Gastroesophageal sphincter (tissue), 4 donors: ENCODE data around the gene STK25. TPM values are rescaled to one million over a fixed set of nuclear protein-coding genes. Genes with fewer than 3 reads are reported as not detected.

ENCODE experiments used
- ATAC-seq: fragments of 150-250 bp; one replicate; pipeline ENCODE4 v1.9.1; 2016; ENCODE audit warnings: mild to moderate bottlenecking, moderate library complexity
- H3K27ac ChIP-seq, 4 donors: fragments of 200-600 bp; sonication (generic) in 3 of 4; 1 replicate in 3 of 4; 2 replicates in 1 of 4; pipeline ENCODE4 v1.5.1; 2016 to 2019
- H3K27me3 ChIP-seq: fragments of 200-600 bp; sonication (generic); one replicate; pipeline ENCODE4 v1.5.1; 2019
- H3K36me3 ChIP-seq, 2 donors: fragments of 200-600 bp; sonication (generic); one replicate each; pipeline ENCODE4 v1.5.1; 2019; ENCODE audit warnings: control low read depth in 1 of 2
- H3K4me1 ChIP-seq, 3 donors: fragments of 200-600 bp; sonication (generic); 1 replicate in 2 of 3; 2 replicates in 1 of 3; pipeline ENCODE4 v1.5.1; 2016 to 2019; ENCODE audit warnings: control low read depth in 2 of 3
- H3K4me3 ChIP-seq, 2 donors: fragments of 200-600 bp; sonication (generic); one replicate each; pipeline ENCODE4 v1.5.1; 2019; ENCODE audit warnings: mild to moderate bottlenecking in 1 of 2, moderate library complexity in 1 of 2
- H3K9me3 ChIP-seq, 3 donors: fragments of 200-600 bp; sonication (generic); one replicate each; pipeline ENCODE4 v1.5.1; 2017 to 2019; ENCODE audit warnings: control low read depth in 2 of 3
- EP300 ChIP-seq: sonication (generic); formaldehyde crosslinking; IDR thresholded peaks from one replicate; pipeline ENCODE4 v1.6.1; 2017; ENCODE audit warnings: antibody characterized with exemption, mild to moderate bottlenecking
- POLR2A ChIP-seq, 2 donors: fragments of 450-650 bp; IDR thresholded peaks; one replicate each; pipeline ENCODE4 v1.6.1; 2017; ENCODE audit warnings: antibody characterized with exemption in 2 of 2, mild to moderate bottlenecking in 2 of 2, moderate library complexity in 1 of 2
- POLR2AphosphoS5 ChIP-seq: sonication (generic); formaldehyde crosslinking; IDR thresholded peaks from one replicate; pipeline ENCODE4 v1.6.1; 2017; ENCODE audit warnings: antibody characterized with exemption
- WGBS, 2 donors: methylation state at CpG; one replicate each; pipeline ENCODE4 v1.1.5; 2018; ENCODE audit warnings: low coverage in 1 of 2; 5-methylcytosine and 5-hydroxymethylcytosine counted together
- total RNA-seq, 4 donors: library from RNA; depleted of rRNA; stranded (reverse); fragments of >200 nt; gene quantifications; one replicate each; pipeline ENCODE4 v1.1.0, GENCODE V29; 2016
- TF ChIP-seq, protein P1 (sequence below), 4 experiments: fragments of 200-600 bp in 2 of 4; fragments of 450-650 bp in 2 of 4; sonication (generic) in 1 of 4; IDR thresholded peaks; one replicate each; pipeline ENCODE4 v1.5.1; 2017 to 2019; ENCODE audit warnings: antibody characterized with exemption in 4 of 4, mild to moderate bottlenecking in 2 of 4, moderate library complexity in 2 of 4

STK25 gene
- total RNA-seq, 4 donors from 2014 or later, result 125 to 234 (median 174) TPM

DNA sequence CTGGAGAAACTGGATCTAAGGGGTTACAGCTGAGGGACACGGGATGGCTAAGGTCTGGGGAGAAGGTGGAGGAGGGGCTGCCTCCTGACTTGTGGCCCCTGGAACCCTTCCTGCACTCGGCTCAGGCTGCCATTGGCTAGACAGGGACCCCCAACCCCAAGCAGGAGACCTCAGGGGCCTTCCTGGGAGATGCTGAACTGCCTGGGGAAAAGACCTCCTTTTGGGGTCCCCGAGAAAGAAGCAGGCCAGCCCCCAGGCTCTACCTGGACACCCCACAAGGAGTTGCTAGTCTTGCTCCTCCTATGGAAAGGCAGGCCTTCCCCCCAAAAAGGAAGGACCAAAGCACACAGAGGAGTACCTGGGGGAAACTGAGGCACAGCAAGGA, 40.1 kb upstream of the STK25 start:
- ATAC-seq, result no peak
- Histone ChIP-seq H3K4me3 (no peak overlapping the region), H3K4me1 (peaks cover 0 to 47% (median 8%) of the 10 kb centered on the region in 3 donors), H3K27ac (no peak overlapping the region), H3K27me3 (peaks cover 9% of the 10 kb centered on the region), H3K9me3 (no peaks in the 10 kb centered on the region), H3K36me3 (no peaks in the 10 kb centered on the region)
- WGBS, 2 donors, result no CpG with 5 or more reads among the region's 3 CpGs
- TF ChIP-seq POLR2A (IDR thresholded peaks at IDR 0.05) (no peak), POLR2AphosphoS5 (no peak), EP300 (no peak)
- TF ChIP-seq, protein P1, sequence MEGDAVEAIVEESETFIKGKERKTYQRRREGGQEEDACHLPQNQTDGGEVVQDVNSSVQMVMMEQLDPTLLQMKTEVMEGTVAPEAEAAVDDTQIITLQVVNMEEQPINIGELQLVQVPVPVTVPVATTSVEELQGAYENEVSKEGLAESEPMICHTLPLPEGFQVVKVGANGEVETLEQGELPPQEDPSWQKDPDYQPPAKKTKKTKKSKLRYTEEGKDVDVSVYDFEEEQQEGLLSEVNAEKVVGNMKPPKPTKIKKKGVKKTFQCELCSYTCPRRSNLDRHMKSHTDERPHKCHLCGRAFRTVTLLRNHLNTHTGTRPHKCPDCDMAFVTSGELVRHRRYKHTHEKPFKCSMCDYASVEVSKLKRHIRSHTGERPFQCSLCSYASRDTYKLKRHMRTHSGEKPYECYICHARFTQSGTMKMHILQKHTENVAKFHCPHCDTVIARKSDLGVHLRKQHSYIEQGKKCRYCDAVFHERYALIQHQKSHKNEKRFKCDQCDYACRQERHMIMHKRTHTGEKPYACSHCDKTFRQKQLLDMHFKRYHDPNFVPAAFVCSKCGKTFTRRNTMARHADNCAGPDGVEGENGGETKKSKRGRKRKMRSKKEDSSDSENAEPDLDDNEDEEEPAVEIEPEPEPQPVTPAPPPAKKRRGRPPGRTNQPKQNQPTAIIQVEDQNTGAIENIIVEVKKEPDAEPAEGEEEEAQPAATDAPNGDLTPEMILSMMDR (IDR thresholded peaks at IDR 0.05), result no peak

DNA sequence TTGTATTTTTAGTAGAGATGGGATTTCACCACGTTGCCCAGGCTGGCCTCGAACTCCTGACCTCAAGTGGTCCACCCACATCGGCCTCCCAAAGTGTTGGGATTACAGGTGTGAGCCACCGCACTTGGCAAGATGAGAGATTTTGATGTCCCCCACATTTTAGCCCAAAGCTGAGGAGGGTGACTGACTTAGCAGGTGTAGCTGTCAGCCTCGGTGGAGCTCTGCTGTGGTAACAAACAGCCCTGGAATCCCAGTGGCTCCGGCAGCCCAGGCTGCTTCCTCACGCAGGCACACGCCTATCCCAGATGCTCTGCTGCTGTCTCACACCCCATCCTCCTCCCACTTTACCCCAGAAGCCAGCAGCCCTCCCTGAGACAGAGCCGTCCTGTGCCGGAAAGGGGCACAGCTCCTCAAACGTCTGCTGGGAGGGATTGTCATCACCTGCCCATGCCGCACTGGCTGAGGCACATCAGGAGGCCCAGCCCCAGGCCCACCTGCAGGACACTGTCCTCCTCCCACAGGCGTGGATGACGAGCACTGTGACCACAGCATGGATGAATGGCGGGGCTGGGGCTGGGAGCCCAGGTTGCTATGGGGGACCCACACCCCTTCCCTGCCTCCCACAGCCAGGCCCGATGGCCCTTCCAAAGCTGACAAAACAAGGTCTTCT, 39.5 kb upstream of the STK25 start:
- TF ChIP-seq POLR2AphosphoS5, result no peak
- TF ChIP-seq EP300, result no peak
- no peak for TF ChIP-seq POLR2A (IDR thresholded peaks at IDR 0.05)
- TF ChIP-seq, protein P1 (IDR thresholded peaks at IDR 0.05), result no peak
- Histone ChIP-seq H3K27ac (no peak overlapping the region), H3K36me3 (no peaks in the 10 kb centered on the region), H3K4me1 (peaks cover 0 to 47% (median 8%) of the 10 kb centered on the region in 3 donors), H3K9me3 (no peaks in the 10 kb centered on the region), H3K27me3 (peaks cover 14% of the 10 kb centered on the region), H3K4me3 (no peak overlapping the region)
- no peak for ATAC-seq
- 87% methylated on average over 3 of the region's 16 CpGs; no CpG with 5 or more reads in 1 of the 2 donors for WGBS, 2 donors

DNA sequence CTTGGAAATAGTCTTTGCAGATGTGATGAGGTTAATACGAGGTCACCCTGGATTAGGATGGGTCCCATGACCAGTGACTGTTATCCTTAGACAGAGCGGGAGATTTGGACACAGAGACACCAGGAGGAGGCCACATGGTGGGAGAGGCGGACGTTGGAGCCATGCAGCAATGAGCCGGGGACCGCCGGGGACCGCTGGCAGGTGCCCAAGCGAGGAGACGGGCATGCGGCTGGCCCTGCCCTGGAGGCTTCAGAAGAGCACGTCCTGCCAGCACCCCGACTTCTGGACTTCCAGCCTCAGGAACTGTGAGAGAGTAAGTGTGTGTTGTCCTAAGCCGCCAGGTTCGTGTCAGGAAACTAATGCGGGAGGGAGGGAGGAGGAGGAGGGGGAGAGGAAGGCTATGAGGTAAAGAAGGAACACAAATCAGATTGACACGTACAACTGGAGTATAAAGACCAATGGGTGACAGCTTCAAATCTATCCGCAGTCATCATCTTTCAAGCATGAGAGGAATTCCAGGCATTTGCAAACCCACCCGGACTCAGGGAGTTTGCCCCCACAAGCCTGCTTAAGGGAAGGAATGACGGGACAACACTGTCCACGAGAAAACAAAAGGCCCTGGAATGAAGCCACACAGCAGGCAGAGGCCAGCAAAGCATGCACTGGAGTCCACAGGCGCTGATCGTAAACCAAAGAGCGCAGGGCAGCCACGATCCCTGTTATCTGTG, 38.6 kb upstream of the STK25 start:
- no peak for ATAC-seq
- Histone ChIP-seq H3K4me3 (no peak overlapping the region), H3K27me3 (peaks cover 24% of the 10 kb centered on the region), H3K9me3 (no peaks in the 10 kb centered on the region), H3K4me1 (peaks cover 0 to 51% (median 10%) of the 10 kb centered on the region in 3 donors), H3K36me3 (no peaks in the 10 kb centered on the region), H3K27ac (no peak overlapping the region)
- TF ChIP-seq EP300 (no peak), POLR2A (IDR thresholded peaks at IDR 0.05) (no peak), POLR2AphosphoS5 (no peak)
- TF ChIP-seq, protein P1 (IDR thresholded peaks at IDR 0.05), result no peak
- 35 to 38% methylated on average over 13 to 16 of the region's 25 CpGs for WGBS, 2 donors

DNA sequence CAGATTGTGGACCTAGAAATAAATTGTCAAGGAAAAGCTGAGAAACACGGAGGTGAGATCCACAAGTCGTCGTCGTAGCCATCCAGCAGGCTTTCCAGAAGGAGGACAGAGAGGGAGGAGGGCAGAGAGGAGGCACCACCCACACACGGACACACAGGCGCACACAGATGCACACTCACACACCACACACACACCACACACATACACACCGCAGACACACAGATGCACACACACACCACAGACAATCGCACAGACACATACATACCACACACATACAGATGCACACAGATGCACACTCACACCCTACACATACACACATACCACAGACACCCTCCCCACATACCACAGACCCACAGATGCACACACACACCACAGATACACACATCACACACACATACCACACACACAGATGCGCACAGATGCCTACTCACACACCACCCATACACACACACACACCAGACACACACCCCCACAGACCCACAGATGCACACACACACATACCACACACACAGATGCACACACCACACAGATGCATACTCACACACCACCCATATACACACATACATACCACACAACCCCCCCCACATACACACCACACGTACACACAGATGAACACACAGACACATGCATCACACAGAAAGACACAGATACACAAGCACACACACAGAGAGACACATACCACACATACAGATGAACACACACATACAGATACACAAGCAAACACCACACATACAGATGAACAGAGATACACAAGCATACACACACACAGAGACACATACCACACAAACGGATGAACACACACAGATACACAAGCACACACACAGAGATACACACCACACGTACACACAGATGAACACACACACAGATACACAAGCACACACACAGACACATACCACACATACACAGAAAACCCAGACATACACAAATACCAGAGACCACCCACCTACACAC, 37.4 kb upstream of the STK25 start:
- 57 to 66% methylated on average over 10 to 11 of the region's 12 CpGs for WGBS, 2 donors

More for the DNA sequence above, 37.4 kb upstream of the STK25 start:
- no peak for ATAC-seq
- Histone ChIP-seq H3K27ac (no peak overlapping the region), H3K36me3 (no peaks in the 10 kb centered on the region), H3K4me1 (peaks cover 0 to 55% (median 17%) of the 10 kb centered on the region in 3 donors), H3K27me3 (peaks cover 35% of the 10 kb centered on the region), H3K4me3 (no peak overlapping the region), H3K9me3 (peaks cover 0 to 4% (median 0%) of the 10 kb centered on the region in 3 donors)
- TF ChIP-seq, protein P1 (IDR thresholded peaks at IDR 0.05), result no peak
- no peak for TF ChIP-seq POLR2AphosphoS5
- no peak for TF ChIP-seq POLR2A (IDR thresholded peaks at IDR 0.05)
- no peak for TF ChIP-seq EP300
